B cell (primary cell): ENCODE data around the gene NRROS.

Source experiments
- CTCF ChIP-seq: fragments of 200-600 bp; IDR thresholded peaks from one replicate; pipeline ENCODE4 v1.8.0; 2022; ENCODE audit warnings: antibody characterized with exemption, mild to moderate bottlenecking
- EZH2 ChIP-seq: IDR thresholded peaks from 2 replicates; pipeline ENCODE4 v1.6.1; 2012; ENCODE audit warnings: borderline replicate concordance, low read depth, mild to moderate bottlenecking, moderate library complexity, low read length; ENCODE audit not compliant: insufficient read depth, poor library complexity, severe bottlenecking

GRCh38 chr3:196652961-196653795, 13.7 kb downstream of the NRROS start:
- no peak for TF ChIP-seq EZH2
- TF ChIP-seq CTCF, result no peak
